ENCODE results near the gene WDR46. TPM values are rescaled to one million over a fixed set of nuclear protein-coding genes. Genes with fewer than 3 reads are reported as not detected.

WDR46 gene
- total RNA-seq, 1 donor from 2014 or later = 37.0 TPM

GRCh38 chr6:33252759-33253158 lies 36.3 kb downstream of the WDR46 start:
- ATAC-seq (no peak), DNase-seq (no peak)
- Histone ChIP-seq H3K4me3 (no peak overlapping the region), H3K27ac (no peak overlapping the region), H3K36me3 (peaks cover 35% of the 10 kb centered on the region), H3K9me3 (no peaks in the 10 kb centered on the region), H3K4me1 (peaks cover 20% of the 10 kb centered on the region), H3K27me3 (no peaks in the 10 kb centered on the region)
- TF ChIP-seq, protein P1, sequence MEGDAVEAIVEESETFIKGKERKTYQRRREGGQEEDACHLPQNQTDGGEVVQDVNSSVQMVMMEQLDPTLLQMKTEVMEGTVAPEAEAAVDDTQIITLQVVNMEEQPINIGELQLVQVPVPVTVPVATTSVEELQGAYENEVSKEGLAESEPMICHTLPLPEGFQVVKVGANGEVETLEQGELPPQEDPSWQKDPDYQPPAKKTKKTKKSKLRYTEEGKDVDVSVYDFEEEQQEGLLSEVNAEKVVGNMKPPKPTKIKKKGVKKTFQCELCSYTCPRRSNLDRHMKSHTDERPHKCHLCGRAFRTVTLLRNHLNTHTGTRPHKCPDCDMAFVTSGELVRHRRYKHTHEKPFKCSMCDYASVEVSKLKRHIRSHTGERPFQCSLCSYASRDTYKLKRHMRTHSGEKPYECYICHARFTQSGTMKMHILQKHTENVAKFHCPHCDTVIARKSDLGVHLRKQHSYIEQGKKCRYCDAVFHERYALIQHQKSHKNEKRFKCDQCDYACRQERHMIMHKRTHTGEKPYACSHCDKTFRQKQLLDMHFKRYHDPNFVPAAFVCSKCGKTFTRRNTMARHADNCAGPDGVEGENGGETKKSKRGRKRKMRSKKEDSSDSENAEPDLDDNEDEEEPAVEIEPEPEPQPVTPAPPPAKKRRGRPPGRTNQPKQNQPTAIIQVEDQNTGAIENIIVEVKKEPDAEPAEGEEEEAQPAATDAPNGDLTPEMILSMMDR (IDR thresholded peaks at IDR 0.05) = no peak
- intact Hi-C loops (cut with DNase I) = no loop called here

DNA sequence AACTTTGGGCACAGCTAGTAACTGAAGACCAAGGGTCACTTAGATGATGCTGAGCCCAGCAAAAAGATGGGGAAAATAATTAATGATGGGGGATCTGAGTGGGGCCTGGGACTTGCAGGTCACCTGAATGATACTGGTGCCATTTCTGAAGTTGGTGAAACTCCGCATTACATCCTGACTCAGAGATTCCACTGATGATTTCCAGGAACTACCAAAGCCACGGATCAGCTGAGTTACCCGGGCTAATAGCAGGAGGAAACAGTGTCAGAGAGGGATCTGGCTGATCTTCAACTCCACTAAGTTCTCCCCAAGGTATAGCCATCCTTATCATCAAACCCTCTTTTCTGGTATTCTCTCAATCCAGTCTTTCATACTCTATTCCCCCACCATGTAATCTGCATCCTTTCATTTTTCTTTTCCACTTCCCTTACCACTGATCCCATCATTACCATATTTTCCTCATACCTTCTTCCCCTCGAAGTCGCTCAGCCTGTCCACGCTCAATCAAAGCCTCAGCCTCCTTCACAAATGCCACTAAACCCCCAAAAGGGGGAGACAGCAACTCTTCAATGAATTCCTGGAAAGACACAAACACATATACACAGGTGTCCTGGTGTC lies 37.5 kb downstream of the WDR46 start:
- ATAC-seq (no peak), DNase-seq (no peak)
- Histone ChIP-seq H3K4me3 (no peak overlapping the region), H3K27ac (no peak overlapping the region), H3K4me1 (peaks cover 21% of the 10 kb centered on the region), H3K36me3 (peaks cover 28% of the 10 kb centered on the region), H3K27me3 (no peaks in the 10 kb centered on the region), H3K9me3 (no peaks in the 10 kb centered on the region)
- intact Hi-C loops (cut with DNase I) = no loop called here
- TF ChIP-seq, protein P1 (IDR thresholded peaks at IDR 0.05) = no peak

- no peaks in the 10 kb centered on the region for H3K27me3 ChIP-seq
- intact Hi-C loops (cut with DNase I) = no loop called here
- no peak overlapping the region for H3K27ac ChIP-seq
- peaks cover 28% of the 10 kb centered on the region for H3K36me3 ChIP-seq
- H3K4me1 ChIP-seq = peaks cover 21% of the 10 kb centered on the region
- no peak overlapping the region for H3K4me3 ChIP-seq
- DNase-seq = no peak
- H3K9me3 ChIP-seq = no peaks in the 10 kb centered on the region
- TF ChIP-seq, protein P1 (IDR thresholded peaks at IDR 0.05) = no peak
- ATAC-seq = no peak
Observed at GRCh38 chr6:33250731-33251130, 38.3 kb downstream of the WDR46 start.

DNA sequence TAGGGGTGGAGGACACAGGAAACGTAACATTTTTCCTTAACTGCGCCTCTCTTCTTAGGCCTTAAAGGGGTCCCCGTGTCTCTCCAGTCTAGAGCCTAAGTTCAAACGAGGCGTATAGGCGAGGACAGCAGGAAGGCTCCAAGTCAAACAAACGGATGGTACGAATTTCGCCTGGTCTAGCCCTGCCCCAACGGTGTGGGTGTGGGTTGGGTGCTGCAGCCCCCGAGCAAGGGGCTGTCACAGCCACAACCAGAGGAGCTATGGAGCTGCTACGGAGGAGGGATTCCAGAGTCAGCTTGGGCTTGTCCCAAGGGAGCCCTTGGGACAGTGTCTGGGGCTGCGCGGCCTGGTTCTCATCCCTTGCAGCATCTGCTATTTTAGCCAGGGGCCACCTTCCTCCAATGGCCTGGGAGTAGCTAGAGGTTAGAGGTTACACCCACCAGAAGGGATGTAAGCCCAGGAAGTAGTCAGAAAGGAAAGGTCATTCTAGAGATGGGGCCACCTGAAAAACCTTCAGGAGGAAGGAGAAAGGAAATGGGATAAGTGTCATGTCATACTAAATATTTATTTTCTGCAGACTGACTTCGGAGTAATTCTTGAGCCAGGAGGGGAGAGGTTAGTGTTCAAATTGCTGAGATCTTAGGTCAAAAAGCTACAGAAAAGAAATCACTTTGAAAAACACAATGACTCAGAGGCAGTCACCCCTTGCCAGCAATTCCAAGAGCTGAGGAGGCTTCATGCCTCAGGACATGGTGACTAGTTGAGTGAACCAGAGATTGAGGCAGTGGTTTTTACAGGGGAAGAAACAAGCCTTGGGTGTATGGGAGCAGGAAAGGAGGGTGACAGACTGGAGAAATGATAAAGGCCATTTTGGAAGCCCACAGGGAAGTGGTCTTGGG lies 39.1 kb downstream of the WDR46 start:
- intact Hi-C loops (cut with DNase I) = loop anchor here (10.0 kb wide), 3 partner anchors 85 to 235 kb away; no protein-coding TSS in a partner anchor

DNA sequence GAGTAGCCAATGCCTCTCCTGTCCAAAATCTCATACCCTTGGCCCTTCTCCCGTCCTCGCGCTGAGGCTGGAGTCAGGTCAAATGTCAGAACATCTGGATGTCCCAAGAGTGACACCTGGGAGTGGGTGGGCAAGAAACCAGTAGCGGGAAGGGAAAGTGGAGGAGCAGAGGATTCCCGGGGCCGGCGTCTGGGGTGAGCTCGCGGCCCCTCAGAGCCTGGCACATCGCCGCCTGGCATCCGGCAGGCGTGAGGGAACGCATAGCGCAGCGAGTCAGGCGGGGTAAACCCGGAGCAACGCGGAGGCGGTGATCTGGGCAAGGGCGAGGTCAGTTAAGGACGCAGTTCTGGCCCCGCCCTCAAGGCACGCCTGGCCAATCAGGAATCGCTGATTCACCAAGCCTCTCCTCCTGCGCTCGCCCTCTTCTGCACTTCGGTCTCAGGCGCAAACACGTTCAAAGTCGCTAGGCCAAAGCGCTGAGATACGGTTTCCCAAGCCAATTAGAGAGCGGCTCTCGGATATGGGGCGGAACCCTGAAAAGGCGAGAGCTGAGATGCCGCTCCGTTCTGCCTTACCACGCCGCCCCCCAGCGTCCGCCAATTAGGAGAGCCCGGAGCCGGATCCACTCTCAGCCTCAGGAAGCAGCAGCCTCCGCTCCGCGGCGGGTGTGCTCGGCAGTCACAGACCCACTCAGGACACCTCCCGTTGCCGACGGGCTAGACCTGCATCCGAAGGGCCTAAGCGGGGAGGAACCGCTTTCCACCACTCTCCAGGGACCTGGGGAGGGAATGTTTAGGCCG lies 39.9 kb downstream of the WDR46 start:
- Histone ChIP-seq H3K27me3 (no peaks in the 10 kb centered on the region), H3K36me3 (peaks cover 22% of the 10 kb centered on the region), H3K27ac (peak overlapping the region; percentile 95), H3K9me3 (no peaks in the 10 kb centered on the region), H3K4me3 (peak overlapping the region; percentile 59), H3K4me1 (peaks cover 21% of the 10 kb centered on the region)
- DNase-seq = peak; percentile 98
- intact Hi-C loops (cut with DNase I) = loop anchor here (10.0 kb wide), 3 partner anchors 84 to 234 kb away; no protein-coding TSS in a partner anchor
- peak; percentile 96 for ATAC-seq
- TF ChIP-seq, protein P1 (IDR thresholded peaks at IDR 0.05) = peak; percentile 39

More for the DNA sequence above, 39.1 kb downstream of the WDR46 start:
- peaks cover 28% of the 10 kb centered on the region for H3K36me3 ChIP-seq
- peak overlapping the region; percentile 59 for H3K4me3 ChIP-seq
- H3K9me3 ChIP-seq = no peaks in the 10 kb centered on the region
- TF ChIP-seq, protein P1 (IDR thresholded peaks at IDR 0.05) = no peak
- ATAC-seq = no peak
- no peaks in the 10 kb centered on the region for H3K27me3 ChIP-seq
- DNase-seq = no peak
- H3K4me1 ChIP-seq = peaks cover 21% of the 10 kb centered on the region
- peak overlapping the region; percentile 95 for H3K27ac ChIP-seq

All from upper lobe of right lung (tissue), 1 donor.